ENCODE measurements around the gene EXOC6.

EXOC6 gene

GRCh38 chr10:92822964-92823363 lies 25.4 kb upstream of the EXOC6 start:
- no peak for DNase-seq (ENCODE audit: low read depth)
- no peak for TF ChIP-seq CTCF (IDR thresholded peaks at IDR 0.05; ENCODE audit: low read depth, low read length, missing control alignments)
- in situ Hi-C loops (cut with HindIII; ENCODE audit: low sequenced_read_pairs): no loop called here
- no peak overlapping the region for H3K4me3 ChIP-seq (ENCODE audit: low read depth, low read length)

GRCh38 chr10:92826061-92826460 lies 22.3 kb upstream of the EXOC6 start:
- H3K4me3 ChIP-seq (ENCODE audit: low read depth, low read length): no peak overlapping the region
- in situ Hi-C loops (cut with HindIII; ENCODE audit: low sequenced_read_pairs): no loop called here
- TF ChIP-seq CTCF (IDR thresholded peaks at IDR 0.05; ENCODE audit: low read depth, low read length, missing control alignments): no peak
- DNase-seq (ENCODE audit: low read depth): no peak

- DNase-seq (ENCODE audit: low read depth): no peak
- no peak for TF ChIP-seq CTCF (IDR thresholded peaks at IDR 0.05; ENCODE audit: low read depth, low read length, missing control alignments)
- in situ Hi-C loops (cut with HindIII; ENCODE audit: low sequenced_read_pairs): no loop called here
- no peak overlapping the region for H3K4me3 ChIP-seq (ENCODE audit: low read depth, low read length)
These were observed 21.8 kb upstream of the EXOC6 start for GRCh38 chr10:92826504-92826903.

GRCh38 chr10:92829042-92829785 lies 19.1 kb upstream of the EXOC6 start:
- TF ChIP-seq CTCF (IDR thresholded peaks at IDR 0.05; ENCODE audit: low read depth, low read length, missing control alignments): no peak
- DNase-seq (ENCODE audit: low read depth): no peak

GRCh38 chr10:92829786-92830377 lies 18.4 kb upstream of the EXOC6 start:
- no peak for TF ChIP-seq CTCF (IDR thresholded peaks at IDR 0.05; ENCODE audit: low read depth, low read length, missing control alignments)
- no peak overlapping the region for H3K4me3 ChIP-seq (ENCODE audit: low read depth, low read length)
- in situ Hi-C loops (cut with HindIII; ENCODE audit: low sequenced_read_pairs): no loop called here
- DNase-seq (ENCODE audit: low read depth): no peak

More at GRCh38 chr10:92829042-92829785, 19.1 kb upstream of the EXOC6 start:
- in situ Hi-C loops (cut with HindIII; ENCODE audit: low sequenced_read_pairs): no loop called here
- H3K4me3 ChIP-seq (ENCODE audit: low read depth, low read length): no peak overlapping the region

- no peak for DNase-seq (ENCODE audit: low read depth)
- in situ Hi-C loops (cut with HindIII; ENCODE audit: low sequenced_read_pairs): no loop called here
- no peak for TF ChIP-seq CTCF (IDR thresholded peaks at IDR 0.05; ENCODE audit: low read depth, low read length, missing control alignments)
- H3K4me3 ChIP-seq (ENCODE audit: low read depth, low read length): no peak overlapping the region
These were observed 17.6 kb upstream of the EXOC6 start for GRCh38 chr10:92830478-92831389.
